Testis (tissue), 3 donors: ENCODE results near the gene STARD9. TPM values are rescaled to one million over a fixed set of nuclear protein-coding genes. Genes with fewer than 3 reads are reported as not detected.

ENCODE experiments used
- DNase-seq: peaks from one replicate; pipeline ENCODE4 v3.0.0-alpha.2; 2019
- H3K27ac ChIP-seq, 2 donors: fragments of 200-600 bp; sonication (generic); one replicate each; pipeline ENCODE4 v1.5.1; 2019
- H3K27me3 ChIP-seq: fragments of 200-600 bp; sonication (generic); one replicate; pipeline ENCODE4 v1.5.1; 2019
- H3K36me3 ChIP-seq: fragments of 200-600 bp; sonication (generic); one replicate; pipeline ENCODE4 v1.5.1; 2017; ENCODE audit warnings: low read depth; ENCODE audit errors: missing control alignments
- H3K4me1 ChIP-seq: fragments of 200-600 bp; sonication (generic); one replicate; pipeline ENCODE4 v1.5.1; 2019
- H3K4me3 ChIP-seq, 2 donors: fragments of 200-600 bp; sonication (generic); one replicate each; pipeline ENCODE4 v1.5.1; 2017 to 2019
- H3K9me3 ChIP-seq: fragments of 200-600 bp; sonication (generic); one replicate; pipeline ENCODE4 v1.5.1; 2017
- POLR2A ChIP-seq: fragments of 450-650 bp; IDR thresholded peaks from one replicate; pipeline ENCODE4 v1.6.1; 2017; ENCODE audit warnings: antibody characterized with exemption, mild to moderate bottlenecking, moderate library complexity
- whole genome bisulfite sequencing, 2 donors: methylation state at CpG; one replicate each; pipeline ENCODE4 v1.1.5; 2018; 5-methylcytosine and 5-hydroxymethylcytosine counted together
- intact Hi-C: fragments of 100-400 bp; cut with DNase I; formaldehyde crosslinking; loops from one replicate; pipeline ENCODE4 v1.15.1; 2023; ENCODE audit warnings: low total_unique reads
- polyA plus RNA-seq: library from polyadenylated mRNA; stranded (reverse); fragments of 350-450 nt; fragmentation: Illumina TruSeq; extraction: RNeasy Lipid Tissue Mini Kit (QIAGEN cat#74804); gene quantifications from one replicate; pipeline ENCODE4 v1.2.3, GENCODE V29; 2014; ENCODE audit warnings: low read depth, low replicate concordance; ENCODE audit not compliant: insufficient read depth
- total RNA-seq, 2 donors: library from RNA; depleted of rRNA; stranded (reverse); fragments of >200 nt; gene quantifications; one replicate each; pipeline ENCODE4 v1.2.3, GENCODE V29; 2016
- TF ChIP-seq, protein P1 (sequence below), 3 experiments: fragments of 450-650 bp in 2 of 3; fragments of 200-600 bp in 1 of 3; sonication (generic) in 1 of 3; IDR thresholded peaks; one replicate each; pipeline ENCODE4 v1.5.1; 2016 to 2019; ENCODE audit warnings: antibody characterized with exemption in 3 of 3, mild to moderate bottlenecking in 2 of 3, moderate library complexity in 1 of 3

STARD9 gene
- total and polyA plus RNA-seq, 3 donors from 2014 or later = 41.1 to 137 (median 132) TPM

DNA sequence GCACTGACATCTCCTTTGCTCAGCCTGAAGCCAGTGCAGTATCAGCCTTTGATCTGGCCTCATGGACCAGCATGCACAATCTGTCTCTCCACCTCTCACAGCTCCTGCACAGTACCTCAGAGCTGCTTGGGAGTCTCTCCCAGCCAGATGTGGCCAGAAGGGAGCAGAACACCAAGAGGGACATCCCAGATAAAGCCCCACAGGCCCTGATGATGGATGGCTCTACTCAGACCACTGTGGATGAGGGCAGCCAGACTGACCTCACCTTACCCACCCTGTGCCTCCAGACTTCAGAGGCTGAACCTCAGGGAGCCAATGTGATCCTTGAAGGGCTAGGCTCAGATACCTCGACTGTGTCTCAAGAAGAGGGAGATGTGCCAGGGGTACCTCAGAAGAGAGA lies 117.1 kb downstream of the STARD9 start:
- intact Hi-C loops = no loop called here
- WGBS, 2 donors = 78% methylated on average over 1 of the region's 1 CpG; no CpG with 5 or more reads in 1 of the 2 donors
- Histone ChIP-seq H3K9me3 (no peaks in the 10 kb centered on the region), H3K36me3 (no peaks in the 10 kb centered on the region), H3K4me3 (no peak overlapping the region), H3K4me1 (no peaks in the 10 kb centered on the region), H3K27ac (no peak overlapping the region), H3K27me3 (no peaks in the 10 kb centered on the region)
- no peak for DNase-seq
- TF ChIP-seq, protein P1, sequence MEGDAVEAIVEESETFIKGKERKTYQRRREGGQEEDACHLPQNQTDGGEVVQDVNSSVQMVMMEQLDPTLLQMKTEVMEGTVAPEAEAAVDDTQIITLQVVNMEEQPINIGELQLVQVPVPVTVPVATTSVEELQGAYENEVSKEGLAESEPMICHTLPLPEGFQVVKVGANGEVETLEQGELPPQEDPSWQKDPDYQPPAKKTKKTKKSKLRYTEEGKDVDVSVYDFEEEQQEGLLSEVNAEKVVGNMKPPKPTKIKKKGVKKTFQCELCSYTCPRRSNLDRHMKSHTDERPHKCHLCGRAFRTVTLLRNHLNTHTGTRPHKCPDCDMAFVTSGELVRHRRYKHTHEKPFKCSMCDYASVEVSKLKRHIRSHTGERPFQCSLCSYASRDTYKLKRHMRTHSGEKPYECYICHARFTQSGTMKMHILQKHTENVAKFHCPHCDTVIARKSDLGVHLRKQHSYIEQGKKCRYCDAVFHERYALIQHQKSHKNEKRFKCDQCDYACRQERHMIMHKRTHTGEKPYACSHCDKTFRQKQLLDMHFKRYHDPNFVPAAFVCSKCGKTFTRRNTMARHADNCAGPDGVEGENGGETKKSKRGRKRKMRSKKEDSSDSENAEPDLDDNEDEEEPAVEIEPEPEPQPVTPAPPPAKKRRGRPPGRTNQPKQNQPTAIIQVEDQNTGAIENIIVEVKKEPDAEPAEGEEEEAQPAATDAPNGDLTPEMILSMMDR (IDR thresholded peaks at IDR 0.05) = no peak
- no peak for TF ChIP-seq POLR2A

DNA sequence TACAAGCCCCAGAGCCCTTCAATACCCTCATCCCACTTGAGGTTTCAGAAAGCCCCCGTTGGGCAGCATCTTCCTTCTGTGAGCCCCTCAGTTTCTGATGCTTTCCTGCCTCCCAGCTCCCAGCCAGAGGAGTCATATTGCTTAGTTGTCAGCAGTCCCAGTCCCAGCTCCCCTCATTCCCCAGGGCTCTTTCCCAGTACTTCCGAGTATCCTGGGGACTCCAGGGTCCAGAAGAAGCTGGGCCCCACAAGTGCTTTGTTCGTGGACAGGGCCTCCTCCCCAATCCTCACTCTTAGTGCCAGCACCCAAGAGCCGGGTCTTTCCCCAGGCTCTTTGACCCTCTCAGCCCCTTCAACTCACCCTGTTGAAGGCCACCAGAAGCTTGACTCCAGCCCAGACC lies 117.6 kb downstream of the STARD9 start:
- TF ChIP-seq POLR2A = no peak
- TF ChIP-seq, protein P1 (IDR thresholded peaks at IDR 0.05) = no peak
- no peak overlapping the region for H3K4me3 ChIP-seq
- H3K4me1 ChIP-seq = no peaks in the 10 kb centered on the region
- no peaks in the 10 kb centered on the region for H3K9me3 ChIP-seq
- intact Hi-C loops = no loop called here
- no peaks in the 10 kb centered on the region for H3K36me3 ChIP-seq
- no peak for DNase-seq
- no peaks in the 10 kb centered on the region for H3K27me3 ChIP-seq
- 87 to 92% methylated on average over 4 of the region's 4 CpGs for WGBS, 2 donors
- H3K27ac ChIP-seq = no peak overlapping the region

DNA sequence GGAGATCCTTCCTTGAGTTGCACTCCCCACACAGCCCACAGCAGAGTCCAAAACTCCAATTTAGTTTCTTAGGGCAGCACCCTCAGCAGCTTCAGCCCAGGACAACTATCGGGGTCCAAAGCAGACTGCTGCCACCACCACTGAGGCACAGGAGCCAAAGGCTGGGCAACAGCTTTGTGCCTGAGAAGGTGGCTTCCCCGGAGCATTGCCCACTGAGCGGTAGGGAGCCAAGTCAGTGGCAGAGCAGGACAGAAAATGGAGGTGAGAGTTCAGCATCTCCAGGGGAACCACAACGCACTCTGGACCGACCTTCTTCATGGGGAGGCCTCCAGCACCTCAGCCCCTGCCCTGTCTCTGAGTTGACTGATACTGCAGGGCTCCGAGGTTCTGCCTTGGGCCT lies 118.1 kb downstream of the STARD9 start:
- no peaks in the 10 kb centered on the region for H3K4me1 ChIP-seq
- H3K27me3 ChIP-seq = no peaks in the 10 kb centered on the region
- no peak for DNase-seq
- H3K9me3 ChIP-seq = no peaks in the 10 kb centered on the region
- no peaks in the 10 kb centered on the region for H3K36me3 ChIP-seq
- intact Hi-C loops = no loop called here
- 95 to 96% methylated on average over 4 to 6 of the region's 6 CpGs for WGBS, 2 donors
- H3K4me3 ChIP-seq = no peak overlapping the region
- H3K27ac ChIP-seq = no peak overlapping the region
- TF ChIP-seq, protein P1 (IDR thresholded peaks at IDR 0.05) = no peak
- TF ChIP-seq POLR2A = no peak

DNA sequence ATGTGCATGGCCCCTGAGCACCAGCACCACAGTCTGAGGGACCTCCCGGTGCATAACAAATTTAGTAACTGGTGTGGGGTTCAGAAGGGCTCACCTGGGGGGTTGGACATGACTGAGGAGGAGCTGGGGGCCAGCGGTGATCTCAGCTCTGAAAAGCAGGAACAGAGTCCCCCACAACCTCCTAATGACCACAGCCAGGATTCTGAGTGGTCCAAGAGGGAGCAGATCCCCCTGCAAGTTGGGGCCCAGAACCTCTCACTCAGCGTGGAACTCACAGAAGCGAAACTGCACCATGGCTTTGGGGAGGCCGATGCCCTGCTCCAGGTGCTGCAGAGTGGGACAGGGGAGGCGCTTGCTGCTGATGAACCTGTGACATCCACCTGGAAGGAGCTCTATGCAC lies 118.5 kb downstream of the STARD9 start:
- TF ChIP-seq POLR2A = no peak
- TF ChIP-seq, protein P1 (IDR thresholded peaks at IDR 0.05) = no peak
- no peak for DNase-seq
- Histone ChIP-seq H3K27ac (no peak overlapping the region), H3K4me1 (no peaks in the 10 kb centered on the region), H3K9me3 (no peaks in the 10 kb centered on the region), H3K4me3 (no peak overlapping the region), H3K27me3 (no peaks in the 10 kb centered on the region), H3K36me3 (no peaks in the 10 kb centered on the region)
- intact Hi-C loops = no loop called here
- WGBS, 2 donors = 99 to 100% methylated on average over 4 to 6 of the region's 6 CpGs

DNA sequence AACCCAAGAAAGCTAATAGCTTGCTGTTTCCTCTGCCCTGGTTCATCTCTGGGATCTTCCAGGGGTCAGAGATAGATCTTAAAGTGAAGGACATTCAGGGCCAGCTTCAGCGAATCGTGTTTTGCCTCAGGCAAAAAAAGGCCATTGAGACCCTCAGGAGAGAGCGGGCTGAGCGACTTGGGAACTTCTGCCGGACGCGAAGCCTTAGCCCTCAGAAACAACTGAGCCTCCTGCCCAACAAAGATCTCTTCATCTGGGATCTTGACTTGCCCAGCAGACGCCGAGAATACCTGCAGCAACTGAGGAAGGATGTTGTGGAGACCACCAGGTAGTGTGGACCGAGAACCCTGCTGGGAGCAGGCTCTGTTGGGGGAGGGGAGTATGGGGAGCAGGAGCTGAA lies 119.0 kb downstream of the STARD9 start:
- DNase-seq = no peak
- intact Hi-C loops = no loop called here
- Histone ChIP-seq H3K27ac (no peak overlapping the region), H3K36me3 (no peaks in the 10 kb centered on the region), H3K9me3 (no peaks in the 10 kb centered on the region), H3K4me1 (no peaks in the 10 kb centered on the region), H3K27me3 (no peaks in the 10 kb centered on the region), H3K4me3 (no peak overlapping the region)
- no peak for TF ChIP-seq POLR2A
- TF ChIP-seq, protein P1 (IDR thresholded peaks at IDR 0.05) = no peak
- WGBS, 2 donors = 97 to 99% methylated on average over 6 to 10 of the region's 10 CpGs
